HEK293 (cell line): ENCODE data around the gene PGS1.

Experiments used
- CTCF ChIA-PET: fragments of 350-600 bp; formaldehyde crosslinking; extraction: SDS; loops from one replicate; lab custom pipeline; 2021; ENCODE audit warnings: antibody characterized with exemption; lab: Yijun Ruan, JAX
- POLR2A ChIA-PET: fragments of 300-600 bp; formaldehyde crosslinking; extraction: SDS; loops from one replicate; lab custom pipeline; 2020; ENCODE audit warnings: antibody characterized with exemption, inconsistent platforms; lab: Yijun Ruan, JAX
- H3K27ac ChIP-seq: fragments of 200-500 bp; sonication (Bioruptor generic); 2 replicates; pipeline ENCODE4 v1.5.1; 2014; ENCODE audit warnings: low read depth, low read length, control low read depth, inconsistent platforms; ENCODE audit errors: extremely low read depth
- H3K36me3 ChIP-seq, 2 experiments: fragments of 200-500 bp in 1 of 2; sonication (Bioruptor generic) in 1 of 2; 1 replicate in 1 of 2; 2 replicates in 1 of 2; pipeline ENCODE4 v1.5.1; 2014 to 2017; ENCODE audit warnings: inconsistent platforms in 2 of 2, low read length in 2 of 2; ENCODE audit not compliant: control insufficient read depth in 2 of 2, insufficient read depth in 1 of 2
- H3K4me1 ChIP-seq: fragments of 200-500 bp; sonication (Bioruptor generic); 2 replicates; pipeline ENCODE4 v1.5.1; 2014; ENCODE audit warnings: mild to moderate bottlenecking, low read length, inconsistent platforms; ENCODE audit not compliant: control insufficient read depth, insufficient read depth
- H3K4me3 ChIP-seq: 2 replicates; pipeline ENCODE4 v1.5.1; 2011; ENCODE audit warnings: low read depth, mild to moderate bottlenecking, control low read depth, low read length, moderate library complexity
- H3K9me3 ChIP-seq: fragments of 200-500 bp; sonication (Bioruptor generic); 2 replicates; pipeline ENCODE4 v1.5.1; 2014; ENCODE audit warnings: low read depth, low read length, inconsistent platforms; ENCODE audit not compliant: control insufficient read depth, insufficient read depth
- FEZF1 ChIP-seq: fragments of 450-650 bp; formaldehyde crosslinking; IDR thresholded peaks from 2 replicates; pipeline ENCODE4 v1.5.1; 2016; ENCODE audit warnings: missing biosample characterization, missing genetic modification characterization
- GFI1B ChIP-seq: fragments of 450-650 bp; formaldehyde crosslinking; IDR thresholded peaks from 2 replicates; pipeline ENCODE4 v1.5.1; 2016; ENCODE audit warnings: missing biosample characterization, missing genetic modification characterization
- TCF7L2 ChIP-seq: IDR thresholded peaks from 2 replicates; pipeline ENCODE4 v1.6.1; 2011; ENCODE audit warnings: low read depth, mild to moderate bottlenecking, inconsistent platforms, low read length, moderate library complexity, borderline replicate concordance
- ZBTB8A ChIP-seq: fragments of 450-650 bp; formaldehyde crosslinking; IDR thresholded peaks from 2 replicates; pipeline ENCODE4 v1.5.1; 2016; ENCODE audit warnings: missing biosample characterization, missing genetic modification characterization
- ZIC2 ChIP-seq: fragments of 450-650 bp; formaldehyde crosslinking; IDR thresholded peaks from 2 replicates; pipeline ENCODE4 v1.5.1; 2016; ENCODE audit warnings: missing biosample characterization, missing genetic modification characterization
- ZNF132 ChIP-seq: fragments of 450-650 bp; formaldehyde crosslinking; IDR thresholded peaks from 2 replicates; pipeline ENCODE4 v1.5.1; 2017; ENCODE audit warnings: missing biosample characterization, missing genetic modification characterization, borderline replicate concordance
- ZNF354C ChIP-seq: fragments of 450-650 bp; formaldehyde crosslinking; IDR thresholded peaks from 2 replicates; pipeline ENCODE4 v1.5.1; 2016; ENCODE audit warnings: missing biosample characterization, missing genetic modification characterization, low read depth, borderline replicate concordance
- ZNF571 ChIP-seq: fragments of 450-650 bp; formaldehyde crosslinking; IDR thresholded peaks from 2 replicates; pipeline ENCODE4 v1.5.0; 2017; ENCODE audit warnings: missing biosample characterization, missing genetic modification characterization
- ZNF692 ChIP-seq: fragments of 450-650 bp; formaldehyde crosslinking; IDR thresholded peaks from 2 replicates; pipeline ENCODE4 v1.5.1; 2016; ENCODE audit warnings: missing biosample characterization, missing genetic modification characterization
- ZNF837 ChIP-seq: fragments of 450-650 bp; formaldehyde crosslinking; IDR thresholded peaks from 2 replicates; pipeline ENCODE4 v1.5.1; 2016; ENCODE audit warnings: missing biosample characterization, missing genetic modification characterization
- ZSCAN4 ChIP-seq: fragments of 450-650 bp; formaldehyde crosslinking; IDR thresholded peaks from 2 replicates; pipeline ENCODE4 v1.5.1; 2017; ENCODE audit warnings: missing biosample characterization, missing genetic modification characterization
- TF ChIP-seq, protein P1 (sequence below): fragments of 450-650 bp; formaldehyde crosslinking; IDR thresholded peaks from 2 replicates; pipeline ENCODE4 v1.5.1; 2017; ENCODE audit warnings: missing biosample characterization, mild to moderate bottlenecking, missing genetic modification characterization, moderate library complexity
- TF ChIP-seq, protein P2 (sequence below): fragments of 450-650 bp; formaldehyde crosslinking; IDR thresholded peaks from 2 replicates; pipeline ENCODE4 v1.5.1; 2016; ENCODE audit warnings: missing biosample characterization, missing genetic modification characterization
- TF ChIP-seq, protein P3 (sequence below): fragments of 450-650 bp; formaldehyde crosslinking; IDR thresholded peaks from 2 replicates; pipeline ENCODE4 v1.5.1; 2016; ENCODE audit warnings: missing biosample characterization, missing genetic modification characterization

The PGS1 gene

GRCh38 chr17:78343187-78343542 is 35.3 kb upstream of the PGS1 start:
- Histone ChIP-seq H3K4me3 (no peak overlapping the region), H3K4me1 (peaks cover 6% of the 10 kb centered on the region; the same call in 1 of the 2 replicates), H3K27ac (no peak overlapping the region)

More at GRCh38 chr17:78343187-78343542, 35.3 kb upstream of the PGS1 start:
- Histone ChIP-seq H3K9me3 (no peaks in the 10 kb centered on the region), H3K36me3 (no peaks in the 10 kb centered on the region)
- POLR2A ChIA-PET, result interaction anchor here (0.5 to 1.8 kb wide), 4 partner anchors 17 to 250 kb away, joined by 4 to 7 read pairs (median 6); partner anchors contain the start of gene SOCS3
- TF ChIP-seq, protein P1, sequence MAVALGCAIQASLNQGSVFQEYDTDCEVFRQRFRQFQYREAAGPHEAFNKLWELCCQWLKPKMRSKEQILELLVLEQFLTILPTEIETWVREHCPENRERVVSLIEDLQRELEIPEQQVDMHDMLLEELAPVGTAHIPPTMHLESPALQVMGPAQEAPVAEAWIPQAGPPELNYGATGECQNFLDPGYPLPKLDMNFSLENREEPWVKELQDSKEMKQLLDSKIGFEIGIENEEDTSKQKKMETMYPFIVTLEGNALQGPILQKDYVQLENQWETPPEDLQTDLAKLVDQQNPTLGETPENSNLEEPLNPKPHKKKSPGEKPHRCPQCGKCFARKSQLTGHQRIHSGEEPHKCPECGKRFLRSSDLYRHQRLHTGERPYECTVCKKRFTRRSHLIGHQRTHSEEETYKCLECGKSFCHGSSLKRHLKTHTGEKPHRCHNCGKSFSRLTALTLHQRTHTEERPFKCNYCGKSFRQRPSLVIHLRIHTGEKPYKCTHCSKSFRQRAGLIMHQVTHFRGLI (tag by site-specific recombination), result peak; percentile 83
- no peak for TF ChIP-seq ZNF837 (tag by site-specific recombination)
- TF ChIP-seq, protein P2, sequence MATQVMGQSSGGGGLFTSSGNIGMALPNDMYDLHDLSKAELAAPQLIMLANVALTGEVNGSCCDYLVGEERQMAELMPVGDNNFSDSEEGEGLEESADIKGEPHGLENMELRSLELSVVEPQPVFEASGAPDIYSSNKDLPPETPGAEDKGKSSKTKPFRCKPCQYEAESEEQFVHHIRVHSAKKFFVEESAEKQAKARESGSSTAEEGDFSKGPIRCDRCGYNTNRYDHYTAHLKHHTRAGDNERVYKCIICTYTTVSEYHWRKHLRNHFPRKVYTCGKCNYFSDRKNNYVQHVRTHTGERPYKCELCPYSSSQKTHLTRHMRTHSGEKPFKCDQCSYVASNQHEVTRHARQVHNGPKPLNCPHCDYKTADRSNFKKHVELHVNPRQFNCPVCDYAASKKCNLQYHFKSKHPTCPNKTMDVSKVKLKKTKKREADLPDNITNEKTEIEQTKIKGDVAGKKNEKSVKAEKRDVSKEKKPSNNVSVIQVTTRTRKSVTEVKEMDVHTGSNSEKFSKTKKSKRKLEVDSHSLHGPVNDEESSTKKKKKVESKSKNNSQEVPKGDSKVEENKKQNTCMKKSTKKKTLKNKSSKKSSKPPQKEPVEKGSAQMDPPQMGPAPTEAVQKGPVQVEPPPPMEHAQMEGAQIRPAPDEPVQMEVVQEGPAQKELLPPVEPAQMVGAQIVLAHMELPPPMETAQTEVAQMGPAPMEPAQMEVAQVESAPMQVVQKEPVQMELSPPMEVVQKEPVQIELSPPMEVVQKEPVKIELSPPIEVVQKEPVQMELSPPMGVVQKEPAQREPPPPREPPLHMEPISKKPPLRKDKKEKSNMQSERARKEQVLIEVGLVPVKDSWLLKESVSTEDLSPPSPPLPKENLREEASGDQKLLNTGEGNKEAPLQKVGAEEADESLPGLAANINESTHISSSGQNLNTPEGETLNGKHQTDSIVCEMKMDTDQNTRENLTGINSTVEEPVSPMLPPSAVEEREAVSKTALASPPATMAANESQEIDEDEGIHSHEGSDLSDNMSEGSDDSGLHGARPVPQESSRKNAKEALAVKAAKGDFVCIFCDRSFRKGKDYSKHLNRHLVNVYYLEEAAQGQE (tag by site-specific recombination), result no peak
- TF ChIP-seq ZNF132, result no peak
- TF ChIP-seq GFI1B (tag by site-specific recombination), result no peak
- 0 out of 2 replicates have a peak, but pooled peaks have one; percentile 27 for TF ChIP-seq ZBTB8A (tag by site-specific recombination)
- TF ChIP-seq, protein P3, sequence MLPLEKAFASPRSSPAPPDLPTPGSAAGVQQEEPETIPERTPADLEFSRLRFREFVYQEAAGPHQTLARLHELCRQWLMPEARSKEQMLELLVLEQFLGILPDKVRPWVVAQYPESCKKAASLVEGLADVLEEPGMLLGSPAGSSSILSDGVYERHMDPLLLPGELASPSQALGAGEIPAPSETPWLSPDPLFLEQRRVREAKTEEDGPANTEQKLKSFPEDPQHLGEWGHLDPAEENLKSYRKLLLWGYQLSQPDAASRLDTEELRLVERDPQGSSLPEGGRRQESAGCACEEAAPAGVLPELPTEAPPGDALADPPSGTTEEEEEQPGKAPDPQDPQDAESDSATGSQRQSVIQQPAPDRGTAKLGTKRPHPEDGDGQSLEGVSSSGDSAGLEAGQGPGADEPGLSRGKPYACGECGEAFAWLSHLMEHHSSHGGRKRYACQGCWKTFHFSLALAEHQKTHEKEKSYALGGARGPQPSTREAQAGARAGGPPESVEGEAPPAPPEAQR (tag by site-specific recombination), result no peak
- no peak for TF ChIP-seq ZNF571 (tag by site-specific recombination)
- no peak for TF ChIP-seq FEZF1 (tag by site-specific recombination)
- no peak for TF ChIP-seq ZNF692 (tag by site-specific recombination)
- no peak for TF ChIP-seq ZSCAN4
- TF ChIP-seq TCF7L2, result no peak
- TF ChIP-seq ZIC2 (tag by site-specific recombination), result peak; percentile 53
- TF ChIP-seq ZNF354C (tag by site-specific recombination), result no peak
- CTCF ChIA-PET, result interaction anchor here (0.6 to 2.7 kb wide), 2 partner anchors 9 to 80 kb away, joined by 3 to 9 read pairs; no protein-coding TSS in a partner anchor
